B cell (primary cell): ENCODE results near the gene VPS37C. TPM values are rescaled to one million over a fixed set of nuclear protein-coding genes. Genes with fewer than 3 reads are reported as not detected.

Experiments
- ATAC-seq: fragments of 200-7000 bp; cut with Tn5 transposase; one replicate; pipeline ENCODE4 v1.10.0; 2021; ENCODE audit warnings: low read depth, mild to moderate bottlenecking, moderate number of reproducible peaks, moderate library complexity
- CTCF ChIA-PET: fragments of 350-600 bp; sonication (Branson Sonifier 250); formaldehyde crosslinking; loops from one replicate; lab custom pipeline; 2021; ENCODE audit warnings: antibody characterized with exemption, inconsistent platforms; lab: Charles Lee
- POLR2A ChIA-PET: fragments of 350-600 bp; sonication (Branson Sonifier 250); formaldehyde crosslinking; loops from one replicate; lab custom pipeline; 2021; ENCODE audit warnings: antibody characterized with exemption; lab: Charles Lee
- DNase-seq: peaks from one replicate; pipeline ENCODE4 v3.0.0; 2013
- H2AFZ ChIP-seq: 2 replicates; pipeline ENCODE4 v1.6.1; 2012; ENCODE audit warnings: mild to moderate bottlenecking, low read depth, low read length; ENCODE audit not compliant: insufficient read depth, poor library complexity, severe bottlenecking
- H3K27ac ChIP-seq, 2 donors: 1 replicate in 1 of 2; 2 replicates in 1 of 2; pipeline ENCODE4 v1.5.1; 2012 to 2013; ENCODE audit warnings: low read length in 2 of 2, mild to moderate bottlenecking in 2 of 2, moderate library complexity in 1 of 2
- H3K27me3 ChIP-seq, 4 experiments: fragments of 200-600 bp in 1 of 4; sonication (generic) in 1 of 4; replicated peaks in 1 of 4; 1 replicate in 2 of 4; 2 replicates in 2 of 4; pipeline versions ENCODE4 v1.6.1 to v1.7.0; 2013 to 2016; ENCODE audit warnings: low read length in 3 of 4, mild to moderate bottlenecking in 2 of 4, mixed read lengths in 1 of 4, moderate library complexity in 1 of 4; ENCODE audit not compliant: insufficient read depth in 4 of 4, control insufficient read depth in 3 of 4; ENCODE audit errors: control extremely low read depth in 1 of 4
- H3K36me3 ChIP-seq, 2 experiments: replicated peaks in 1 of 2; 1 replicate in 1 of 2; 2 replicates in 1 of 2; pipeline versions ENCODE4 v1.6.1 to v1.7.1; 2013; ENCODE audit warnings: low read length in 1 of 2; ENCODE audit not compliant: insufficient read depth in 2 of 2, control insufficient read depth in 1 of 2; ENCODE audit errors: control extremely low read depth in 1 of 2, extremely low read depth in 1 of 2
- H3K4me1 ChIP-seq, 2 donors: fragments of 200-600 bp in 1 of 2; sonication (generic) in 1 of 2; 1 replicate in 1 of 2; 2 replicates in 1 of 2; pipeline versions ENCODE4 v1.5.1 to v1.6.1; 2013 to 2017; ENCODE audit warnings: low read length in 2 of 2; ENCODE audit not compliant: control insufficient read depth in 2 of 2, insufficient read depth in 2 of 2
- H3K4me2 ChIP-seq: replicated peaks from 2 replicates; pipeline ENCODE3; 2012; ENCODE audit warnings: mild to moderate bottlenecking, low read depth, low read length; ENCODE audit not compliant: poor library complexity, severe bottlenecking
- H3K4me3 ChIP-seq, 5 experiments: fragments of 200-600 bp in 1 of 5; sonication (generic) in 1 of 5; 1 replicate in 3 of 5; 2 replicates in 2 of 5; pipeline versions ENCODE4 v1.5.1 to v1.7.0; 2011 to 2016; ENCODE audit warnings: low read length in 4 of 5, mild to moderate bottlenecking in 4 of 5, low read depth in 2 of 5, control low read depth in 1 of 5, moderate library complexity in 1 of 5; ENCODE audit not compliant: insufficient read depth in 1 of 5; ENCODE audit errors: control extremely low read depth in 1 of 5, extremely low read depth in 1 of 5
- H3K79me2 ChIP-seq: fragments of 200-600 bp; sonication (generic); one replicate; pipeline ENCODE4 v1.6.0; 2016; ENCODE audit warnings: low read length; ENCODE audit not compliant: control insufficient read depth, insufficient read depth
- H3K9ac ChIP-seq: fragments of 200-600 bp; sonication (generic); 2 replicates; pipeline ENCODE4 v1.6.1; 2017; ENCODE audit warnings: mild to moderate bottlenecking, low read length, moderate library complexity
- H3K9me3 ChIP-seq, 3 donors: one replicate each; pipeline versions ENCODE4 v1.6.1 to v1.7.1; 2013; ENCODE audit warnings: low read length in 2 of 3; ENCODE audit not compliant: control insufficient read depth in 2 of 3, insufficient read depth in 1 of 3; ENCODE audit errors: control extremely low read depth in 1 of 3
- H4K20me1 ChIP-seq: 2 replicates; pipeline ENCODE4 v1.6.0; 2012; ENCODE audit warnings: mild to moderate bottlenecking, low read length; ENCODE audit not compliant: insufficient read depth, control insufficient read depth, poor library complexity, severe bottlenecking
- H3K27ac Mint-ChIP-seq: one replicate; pipeline ENCODE4 v1.8.0; 2021; ENCODE audit warnings: mixed read lengths
- H3K27me3 Mint-ChIP-seq: one replicate; pipeline ENCODE4 v1.8.0; 2021; ENCODE audit warnings: mixed read lengths
- H3K4me1 Mint-ChIP-seq: one replicate; pipeline ENCODE4 v1.8.0; 2021; ENCODE audit warnings: mixed read lengths
- H3K4me3 Mint-ChIP-seq: one replicate; pipeline ENCODE4 v1.8.0; 2021; ENCODE audit warnings: mixed read lengths
- H3K9me3 Mint-ChIP-seq: one replicate; pipeline ENCODE4 v1.8.0; 2022; ENCODE audit warnings: mixed read lengths; ENCODE audit not compliant: insufficient read depth
- EZH2 ChIP-seq: IDR thresholded peaks from 2 replicates; pipeline ENCODE4 v1.6.1; 2012; ENCODE audit warnings: borderline replicate concordance, low read depth, mild to moderate bottlenecking, moderate library complexity, low read length; ENCODE audit not compliant: insufficient read depth, poor library complexity, severe bottlenecking
- WGBS: methylation state at CpG from one replicate; pipeline ENCODE4 v1.1.5; 2013; ENCODE audit warnings: missing lambda C conversion rate; ENCODE audit not compliant: insufficient coverage; 5-methylcytosine and 5-hydroxymethylcytosine counted together
- intact Hi-C: fragments of 100-400 bp; cut with micrococcal nuclease; formaldehyde crosslinking; loops from one replicate; pipeline ENCODE4 v1.10.0; 2022
- polyA plus RNA-seq: library from polyadenylated mRNA; depleted of rRNA; stranded (reverse); fragments of >200 nt; gene quantifications from 2 replicates; pipeline ENCODE4 v1.2.3, GENCODE V29; 2012
- total RNA-seq, 2 donors: library from RNA; stranded (reverse); fragments of 120-200 nt in 1 of 2; gene quantifications; 1 replicate in 1 of 2; 2 replicates in 1 of 2; pipeline versions ENCODE4 v1.2.3 to v1.2.4, GENCODE V29; 2013 to 2022
- TF ChIP-seq, protein P1 (sequence below): fragments of 200-600 bp; IDR thresholded peaks from one replicate; pipeline ENCODE4 v1.8.0; 2022; ENCODE audit warnings: antibody characterized with exemption, mild to moderate bottlenecking

The VPS37C gene
- total and polyA plus RNA-seq, 2 donors (not counting 1 experiment from before 2014, with no cell fraction given) = 6.4 to 20.1 TPM

- Histone ChIP-seq H3K9ac (peak overlapping the region; percentile 69), H4K20me1 (no peaks in the 10 kb centered on the region), H3K79me2 (peaks cover 7% of the 10 kb centered on the region), H3K4me3 (peak overlapping the region; percentile 27 to 68 (median 60)), H3K4me2 (peak overlapping the region; percentile 78), H2AFZ (peak overlapping the region; percentile 64), H3K27ac (peak overlapping the region; percentile 94 to 95), H3K9me3 (no peaks in the 10 kb centered on the region), H3K27me3 (no peaks in the 10 kb centered on the region), H3K4me1 (peaks cover 45 to 53% of the 10 kb centered on the region in 2 donors), H3K36me3 (no peaks in the 10 kb centered on the region)
- Mint-ChIP-seq H3K4me3 (peak overlapping the region; percentile 91), H3K4me1 (peaks cover 56% of the 10 kb centered on the region), H3K27ac (peak overlapping the region; percentile 96), H3K9me3 (peaks cover 2% of the 10 kb centered on the region), H3K27me3 (no peaks in the 10 kb centered on the region)
- ChIA-PET POLR2A (interaction anchor here (0.7 to 1.1 kb wide), 3 partner anchors 248 to 1547 kb away, joined by 3 to 5 read pairs (median 5); partner anchors contain the start of gene TMEM109), CTCF (no interaction called here)
- intact Hi-C loops = loop anchor here (5.0 to 10.0 kb wide), 2 partner anchors 170 to 272 kb away; partner anchors contain the start of genes DDB1, SDHAF2 and TKFC
- DNase-seq (peak; percentile 70), ATAC-seq (no peak)
- TF ChIP-seq, protein P1, sequence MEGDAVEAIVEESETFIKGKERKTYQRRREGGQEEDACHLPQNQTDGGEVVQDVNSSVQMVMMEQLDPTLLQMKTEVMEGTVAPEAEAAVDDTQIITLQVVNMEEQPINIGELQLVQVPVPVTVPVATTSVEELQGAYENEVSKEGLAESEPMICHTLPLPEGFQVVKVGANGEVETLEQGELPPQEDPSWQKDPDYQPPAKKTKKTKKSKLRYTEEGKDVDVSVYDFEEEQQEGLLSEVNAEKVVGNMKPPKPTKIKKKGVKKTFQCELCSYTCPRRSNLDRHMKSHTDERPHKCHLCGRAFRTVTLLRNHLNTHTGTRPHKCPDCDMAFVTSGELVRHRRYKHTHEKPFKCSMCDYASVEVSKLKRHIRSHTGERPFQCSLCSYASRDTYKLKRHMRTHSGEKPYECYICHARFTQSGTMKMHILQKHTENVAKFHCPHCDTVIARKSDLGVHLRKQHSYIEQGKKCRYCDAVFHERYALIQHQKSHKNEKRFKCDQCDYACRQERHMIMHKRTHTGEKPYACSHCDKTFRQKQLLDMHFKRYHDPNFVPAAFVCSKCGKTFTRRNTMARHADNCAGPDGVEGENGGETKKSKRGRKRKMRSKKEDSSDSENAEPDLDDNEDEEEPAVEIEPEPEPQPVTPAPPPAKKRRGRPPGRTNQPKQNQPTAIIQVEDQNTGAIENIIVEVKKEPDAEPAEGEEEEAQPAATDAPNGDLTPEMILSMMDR = no peak
- TF ChIP-seq EZH2 = no peak
- 82% methylated on average over 2 of the region's 8 CpGs for WGBS
Measured at GRCh38 chr11:61162092-61162941, 1.1 kb upstream of the VPS37C start.
